Smooth muscle cell (in vitro differentiated cells): ENCODE results near the gene DHX57. TPM values are rescaled to one million over a fixed set of nuclear protein-coding genes. Genes with fewer than 3 reads are reported as not detected.

Experiments used
- DNase-seq: peaks from one replicate; lab custom pipeline; 2025; ENCODE audit not compliant: unreplicated experiment; lab: John Stamatoyannopoulos, UW
- H2AFZ ChIP-seq: fragments of 200-600 bp; sonication (generic); 2 replicates; pipeline ENCODE4 v1.6.0; 2016; ENCODE audit warnings: antibody characterized with exemption, low read depth, mild to moderate bottlenecking
- H3F3A ChIP-seq: fragments of 200-600 bp; sonication (generic); 2 replicates; pipeline ENCODE4 v1.6.0; 2017; ENCODE audit warnings: antibody characterized with exemption, low read depth
- H3K27ac ChIP-seq: fragments of 200-600 bp; sonication (generic); 2 replicates; pipeline ENCODE4 v1.5.1; 2016; ENCODE audit warnings: low read depth, mild to moderate bottlenecking
- H3K27me3 ChIP-seq: fragments of 200-600 bp; sonication (generic); 2 replicates; pipeline ENCODE4 v1.6.1; 2016; ENCODE audit warnings: low read depth, mild to moderate bottlenecking
- H3K36me3 ChIP-seq: fragments of 200-600 bp; sonication (generic); 2 replicates; pipeline ENCODE4 v1.5.1; 2016; ENCODE audit warnings: low read depth
- H3K4me1 ChIP-seq: fragments of 200-600 bp; sonication (generic); 2 replicates; pipeline ENCODE4 v1.5.1; 2016; ENCODE audit warnings: low read depth
- H3K4me2 ChIP-seq: fragments of 200-600 bp; sonication (generic); 2 replicates; pipeline ENCODE4 v1.6.0; 2016; ENCODE audit warnings: mild to moderate bottlenecking
- H3K4me3 ChIP-seq: fragments of 200-600 bp; sonication (generic); 2 replicates; pipeline ENCODE4 v1.5.1; 2016; ENCODE audit warnings: mild to moderate bottlenecking
- H3K79me2 ChIP-seq: fragments of 200-600 bp; sonication (generic); 2 replicates; pipeline ENCODE4 v1.6.0; 2016; ENCODE audit warnings: low read depth, mild to moderate bottlenecking
- H3K9ac ChIP-seq: fragments of 200-600 bp; sonication (generic); 2 replicates; pipeline ENCODE4 v1.6.0; 2016; ENCODE audit warnings: low read depth
- H3K9me3 ChIP-seq: fragments of 200-600 bp; sonication (generic); replicated peaks from 2 replicates; pipeline ENCODE4 v1.5.1; 2016; ENCODE audit warnings: low read depth
- H4K20me1 ChIP-seq: fragments of 200-600 bp; sonication (generic); 2 replicates; pipeline ENCODE4 v1.6.0; 2016; ENCODE audit warnings: low read depth
- WGBS: methylation state at CpG from one replicate; pipeline ENCODE4 v1.1.7; 2016; ENCODE audit warnings: low lambda C conversion rate; 5-methylcytosine and 5-hydroxymethylcytosine counted together
- polyA plus RNA-seq: library from polyadenylated mRNA; unstranded; fragments of >200 nt; fragmentation: Nextera tagmentation; extraction: Ambion mirVana; gene quantifications from 2 replicates; pipeline ENCODE4 v1.2.1, GENCODE V29; 2016
- total RNA-seq: library from RNA; depleted of rRNA; stranded (reverse); fragments of >200 nt; gene quantifications from 2 replicates; pipeline ENCODE4 v1.2.3, GENCODE V29; 2014
- TF ChIP-seq, protein P1 (sequence below): fragments of 200-600 bp; sonication (generic); IDR thresholded peaks from 2 replicates; pipeline ENCODE4 v1.5.1; 2017; ENCODE audit warnings: borderline replicate concordance, mild to moderate bottlenecking, antibody characterized with exemption; ENCODE audit not compliant: insufficient read depth, poor library complexity, severe bottlenecking

DHX57 gene
- total and polyA plus RNA-seq, 2 experiments from 2014 or later: 10.8 to 16.8 TPM

DNA sequence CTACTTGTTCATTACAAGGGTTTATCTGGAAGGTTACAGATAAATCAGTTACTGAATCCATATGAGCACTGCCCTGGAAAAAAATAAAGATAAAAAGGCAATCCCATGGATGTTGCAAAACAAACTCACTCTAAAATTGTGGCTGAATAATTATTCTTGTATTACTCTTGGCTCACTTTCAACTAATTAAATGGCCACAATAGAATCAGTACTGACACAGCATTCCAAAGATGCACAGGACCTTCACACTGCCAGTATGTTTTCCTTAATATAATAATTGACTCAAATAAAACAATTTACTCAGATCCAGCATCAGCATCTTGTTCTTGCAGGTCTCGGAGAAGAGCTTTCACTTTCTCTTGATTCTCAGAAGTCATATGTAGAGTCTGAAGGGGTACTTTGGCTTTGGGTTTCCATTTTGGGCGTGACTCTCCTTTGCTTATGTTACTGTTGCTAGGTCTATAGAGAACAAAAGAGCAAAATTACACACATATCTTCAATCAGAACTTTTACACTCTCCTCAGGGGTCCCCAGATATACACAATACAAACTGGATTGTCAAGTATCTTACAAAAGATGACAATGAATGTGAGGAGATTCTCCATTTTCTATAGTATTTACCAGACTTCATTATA is 12.6 kb downstream of the DHX57 start:
- no peak for DNase-seq
- Histone ChIP-seq H3K4me3 (no peak overlapping the region), H3K4me2 (no peak overlapping the region), H3K4me1 (no peaks in the 10 kb centered on the region), H3K9ac (no peak overlapping the region), H2AFZ (no peak overlapping the region), H3K27me3 (no peaks in the 10 kb centered on the region), H4K20me1 (no peaks in the 10 kb centered on the region), H3F3A (no peaks in the 10 kb centered on the region), H3K36me3 (peaks cover 38% of the 10 kb centered on the region), H3K79me2 (no peaks in the 10 kb centered on the region), H3K27ac (no peak overlapping the region), H3K9me3 (no peaks in the 10 kb centered on the region)
- 98% methylated on average over 2 of the region's 2 CpGs for WGBS
- TF ChIP-seq, protein P1, sequence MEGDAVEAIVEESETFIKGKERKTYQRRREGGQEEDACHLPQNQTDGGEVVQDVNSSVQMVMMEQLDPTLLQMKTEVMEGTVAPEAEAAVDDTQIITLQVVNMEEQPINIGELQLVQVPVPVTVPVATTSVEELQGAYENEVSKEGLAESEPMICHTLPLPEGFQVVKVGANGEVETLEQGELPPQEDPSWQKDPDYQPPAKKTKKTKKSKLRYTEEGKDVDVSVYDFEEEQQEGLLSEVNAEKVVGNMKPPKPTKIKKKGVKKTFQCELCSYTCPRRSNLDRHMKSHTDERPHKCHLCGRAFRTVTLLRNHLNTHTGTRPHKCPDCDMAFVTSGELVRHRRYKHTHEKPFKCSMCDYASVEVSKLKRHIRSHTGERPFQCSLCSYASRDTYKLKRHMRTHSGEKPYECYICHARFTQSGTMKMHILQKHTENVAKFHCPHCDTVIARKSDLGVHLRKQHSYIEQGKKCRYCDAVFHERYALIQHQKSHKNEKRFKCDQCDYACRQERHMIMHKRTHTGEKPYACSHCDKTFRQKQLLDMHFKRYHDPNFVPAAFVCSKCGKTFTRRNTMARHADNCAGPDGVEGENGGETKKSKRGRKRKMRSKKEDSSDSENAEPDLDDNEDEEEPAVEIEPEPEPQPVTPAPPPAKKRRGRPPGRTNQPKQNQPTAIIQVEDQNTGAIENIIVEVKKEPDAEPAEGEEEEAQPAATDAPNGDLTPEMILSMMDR: no peak

DNA sequence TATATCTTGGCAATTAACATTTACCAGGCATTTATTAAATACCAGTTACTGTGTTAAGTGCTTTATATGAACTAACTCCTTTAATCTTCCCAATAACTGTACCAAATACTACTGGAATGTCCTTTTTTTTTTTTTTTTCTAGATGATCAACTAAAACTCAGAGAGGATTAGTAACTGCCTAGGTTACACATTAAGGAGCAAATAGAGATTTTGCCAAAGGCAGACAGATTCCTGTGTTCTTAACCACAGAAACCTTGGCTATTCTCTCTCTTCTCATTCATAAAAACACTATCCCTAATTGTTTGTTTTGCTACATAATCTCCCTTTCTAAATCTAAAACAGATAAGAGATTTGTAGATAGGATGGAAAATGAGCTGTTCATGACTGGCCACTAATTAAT is 13.3 kb downstream of the DHX57 start:
- TF ChIP-seq, protein P1: no peak
- Histone ChIP-seq H2AFZ (no peak overlapping the region), H3F3A (no peaks in the 10 kb centered on the region), H3K36me3 (peaks cover 38% of the 10 kb centered on the region), H3K4me3 (no peak overlapping the region), H3K4me1 (no peaks in the 10 kb centered on the region), H3K27ac (no peak overlapping the region), H3K9me3 (no peaks in the 10 kb centered on the region), H4K20me1 (no peaks in the 10 kb centered on the region), H3K79me2 (no peaks in the 10 kb centered on the region), H3K27me3 (no peaks in the 10 kb centered on the region), H3K9ac (no peak overlapping the region), H3K4me2 (no peak overlapping the region)
- DNase-seq: no peak

DNA sequence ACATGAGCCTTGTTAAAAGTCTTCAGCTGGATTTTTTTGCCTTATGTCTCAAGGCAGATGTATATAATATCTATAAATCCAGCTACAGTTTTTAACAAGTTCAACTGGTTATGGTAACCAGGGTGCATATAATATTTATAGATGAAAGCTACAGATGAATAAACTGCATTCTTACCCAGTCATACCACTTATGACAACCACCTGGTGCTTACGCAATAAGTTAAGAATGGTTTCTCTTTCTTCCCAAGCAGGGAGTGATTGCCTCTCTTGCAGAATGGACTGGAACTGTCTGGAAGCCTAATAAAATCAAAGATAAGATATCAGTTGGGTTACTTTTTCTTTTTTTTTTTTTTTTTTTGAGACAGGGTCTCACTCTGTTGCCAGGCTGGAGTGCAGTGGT is 19.6 kb downstream of the DHX57 start:
- Histone ChIP-seq H4K20me1 (no peaks in the 10 kb centered on the region), H3K4me3 (no peak overlapping the region), H3K4me1 (no peaks in the 10 kb centered on the region), H3K27me3 (no peaks in the 10 kb centered on the region), H3K36me3 (peaks cover 40% of the 10 kb centered on the region), H2AFZ (no peak overlapping the region), H3K9ac (no peak overlapping the region), H3F3A (no peaks in the 10 kb centered on the region), H3K79me2 (no peaks in the 10 kb centered on the region), H3K27ac (no peak overlapping the region), H3K9me3 (no peaks in the 10 kb centered on the region), H3K4me2 (no peak overlapping the region)
- WGBS: 97% methylated on average over 1 of the region's 1 CpG
- TF ChIP-seq, protein P1: no peak
- no peak for DNase-seq

GRCh38 chr2:38850045-38850444 is 25.7 kb downstream of the DHX57 start:
- Histone ChIP-seq H2AFZ (no peak overlapping the region), H3K36me3 (peaks cover 16% of the 10 kb centered on the region), H4K20me1 (no peaks in the 10 kb centered on the region), H3K9me3 (no peaks in the 10 kb centered on the region), H3K9ac (no peak overlapping the region), H3K27me3 (no peaks in the 10 kb centered on the region), H3K79me2 (no peaks in the 10 kb centered on the region), H3K4me3 (no peak overlapping the region), H3F3A (no peaks in the 10 kb centered on the region), H3K4me2 (no peak overlapping the region), H3K27ac (no peak overlapping the region), H3K4me1 (no peaks in the 10 kb centered on the region)
- no peak for DNase-seq
- TF ChIP-seq, protein P1: no peak
- WGBS: 95% methylated on average over 3 of the region's 3 CpGs
